ENCODE measurements around the gene MAML1.
"Not testable (repeated sequence)": the region's sequence is repeated elsewhere in the genome, so short reads cannot be mapped to it uniquely, and the experiment has no call there.

The MAML1 gene

DNA sequence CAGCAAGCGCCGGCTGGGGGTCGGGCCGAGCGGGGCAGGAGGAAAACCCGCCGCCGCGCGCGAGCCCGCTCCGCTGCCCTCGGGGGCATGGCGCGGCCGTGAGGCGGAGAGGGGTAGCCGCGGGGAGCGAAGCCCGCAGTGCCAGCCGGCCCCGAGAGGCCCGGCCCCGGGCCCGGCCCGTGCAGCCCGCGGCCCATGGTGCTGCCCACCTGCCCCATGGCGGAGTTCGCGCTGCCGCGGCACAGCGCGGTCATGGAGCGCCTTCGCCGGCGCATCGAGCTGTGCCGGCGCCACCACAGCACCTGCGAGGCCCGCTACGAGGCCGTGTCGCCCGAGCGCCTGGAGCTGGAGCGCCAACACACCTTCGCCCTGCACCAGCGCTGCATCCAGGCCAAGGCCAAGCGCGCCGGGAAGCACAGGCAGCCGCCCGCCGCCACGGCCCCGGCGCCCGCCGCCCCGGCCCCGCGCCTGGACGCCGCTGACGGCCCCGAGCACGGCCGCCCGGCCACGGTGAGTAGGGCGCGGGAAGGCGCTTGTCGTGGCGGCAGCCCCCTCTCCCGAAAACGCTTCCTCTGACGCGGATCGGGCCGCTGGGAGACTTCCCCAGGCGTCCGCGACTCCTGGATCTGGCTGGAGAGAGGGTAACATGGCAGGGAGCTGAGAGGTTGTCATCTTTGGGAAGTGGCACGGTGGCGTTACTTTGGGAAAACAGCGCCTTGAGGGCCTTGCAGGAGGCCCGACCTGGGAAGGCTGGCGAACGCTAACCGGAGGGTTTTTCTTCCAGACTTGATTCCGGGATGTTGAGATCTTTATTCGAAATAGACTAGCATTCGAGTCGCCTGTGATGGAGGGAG is 523 bp downstream of the MAML1 start:
- peak; percentile 17 for DNase-seq

DNA sequence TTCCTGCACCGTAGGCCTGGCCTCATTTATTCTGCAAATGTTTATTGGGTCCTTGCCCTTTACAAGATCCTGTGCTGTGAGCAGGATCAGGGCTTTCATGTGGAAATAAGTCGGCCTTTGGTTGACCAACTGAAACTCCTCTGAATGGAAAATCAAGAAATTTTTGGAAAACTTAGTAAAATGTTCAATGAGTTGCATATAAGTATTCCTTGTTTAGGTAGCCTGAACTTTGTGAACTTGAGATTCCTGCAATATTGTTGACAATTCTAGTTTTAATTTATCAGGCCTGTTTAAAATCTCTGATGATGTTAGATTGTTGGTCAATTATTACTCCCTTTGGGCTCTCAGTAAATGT is 1.1 kb downstream of the MAML1 start:
- no peak for DNase-seq

DNA sequence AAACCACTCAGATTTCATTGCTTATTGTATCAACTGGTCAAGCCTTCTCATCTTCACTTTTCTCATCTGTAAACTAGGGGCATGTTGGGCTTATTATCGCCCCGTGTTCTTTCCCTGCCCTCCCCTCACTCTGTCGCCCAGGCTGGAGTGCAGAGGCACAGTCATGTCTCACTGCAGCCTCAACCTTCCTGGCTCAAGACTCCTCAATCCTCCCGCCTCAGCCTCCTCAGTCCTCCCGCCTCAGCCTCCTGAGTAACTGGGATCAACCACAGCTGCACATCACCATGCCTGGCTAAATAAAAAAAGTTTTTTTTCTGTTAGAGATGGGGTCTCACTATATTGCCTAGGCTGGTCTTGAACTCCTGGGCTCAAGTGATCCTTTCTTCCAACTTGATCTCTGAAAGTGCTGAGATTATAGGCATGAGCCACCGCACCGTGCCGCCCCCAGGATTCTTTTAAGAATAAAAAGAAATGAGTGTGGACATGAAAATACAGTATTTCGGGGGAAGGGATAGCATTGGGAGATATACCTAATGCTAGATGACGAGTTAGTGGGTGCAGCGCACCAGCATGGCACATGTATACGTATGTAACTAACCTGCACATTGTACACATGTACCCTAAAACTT is 2.0 kb downstream of the MAML1 start:
- no peak for DNase-seq

DNA sequence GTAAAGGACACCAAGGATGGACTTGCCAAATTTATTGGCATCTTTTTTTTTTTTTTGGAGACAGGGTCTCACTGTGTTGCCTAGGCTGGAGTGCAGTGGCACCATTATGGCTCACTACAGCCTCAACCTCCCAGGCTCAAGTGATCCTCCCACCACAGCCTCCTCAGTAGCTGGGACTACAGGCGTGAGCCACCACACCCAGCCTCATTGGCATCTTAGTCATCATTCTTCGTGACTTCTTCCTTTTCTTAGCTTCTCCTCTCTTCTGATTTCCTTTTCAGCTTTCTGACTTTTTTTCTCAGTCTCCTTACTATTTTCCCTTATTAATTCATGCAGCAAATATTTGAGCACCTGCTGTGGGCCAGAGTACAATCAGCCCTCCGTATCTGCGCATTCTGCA is 6.1 kb downstream of the MAML1 start:
- DNase-seq: no peak

DNA sequence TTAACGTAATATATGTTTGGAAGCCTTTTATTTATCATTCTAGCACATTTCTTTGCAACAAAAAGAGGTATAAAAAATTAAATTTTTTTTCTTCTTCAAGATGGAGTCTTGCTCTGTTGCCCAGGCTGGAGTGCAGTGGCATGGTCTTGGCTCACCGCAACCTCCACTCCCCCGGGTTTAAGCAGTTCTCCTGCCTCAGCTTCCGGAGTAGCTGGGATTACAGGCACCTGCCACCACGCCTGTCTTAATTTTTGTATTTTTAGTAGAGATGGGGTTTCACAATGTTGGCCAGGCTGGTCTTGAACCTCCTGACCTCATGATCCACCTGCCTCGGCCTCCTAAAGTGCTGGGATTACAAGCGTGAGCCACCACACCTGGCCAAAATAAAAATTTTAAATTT is 11.5 kb downstream of the MAML1 start:
- DNase-seq: not testable (repeated sequence)

DNA sequence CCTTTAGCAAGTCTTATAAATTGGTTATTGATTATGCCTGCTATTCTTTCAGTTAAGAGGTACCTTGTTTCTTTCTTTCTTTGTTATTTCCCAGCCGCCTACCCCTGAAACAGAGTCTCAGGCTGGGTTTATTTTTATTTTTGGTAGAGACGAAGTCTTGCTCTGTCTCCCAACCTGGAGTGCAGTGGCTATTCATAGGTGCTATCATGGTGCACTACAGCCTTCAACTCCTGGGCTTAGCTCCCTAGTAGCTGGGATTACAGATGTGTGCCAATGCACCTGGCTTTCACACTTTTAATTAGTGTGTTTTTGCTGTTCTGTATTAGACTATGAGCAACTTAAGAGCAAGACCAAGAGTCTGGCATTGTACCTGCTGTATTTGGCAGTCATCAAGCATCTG is 14.2 kb downstream of the MAML1 start:
- no peak for DNase-seq

DNA sequence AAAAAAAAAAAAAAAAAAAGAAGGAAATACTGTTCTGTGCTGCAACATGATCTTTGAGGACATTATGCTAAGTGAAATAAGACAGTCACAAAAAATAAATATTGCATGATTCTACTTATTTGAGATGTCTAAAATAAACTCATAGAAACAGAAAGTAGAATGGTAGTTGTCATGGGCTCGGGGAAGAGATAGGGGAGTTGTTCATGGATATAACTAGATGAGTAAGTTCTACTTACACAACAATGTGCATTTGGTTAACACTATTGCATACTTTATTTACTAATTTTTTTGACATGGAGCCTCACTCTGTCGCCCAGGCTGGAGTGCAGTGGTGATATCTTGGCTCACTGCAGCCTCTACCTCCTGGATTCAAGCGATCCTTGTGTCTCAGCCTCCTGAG is 15.2 kb downstream of the MAML1 start:
- DNase-seq: no peak

DNA sequence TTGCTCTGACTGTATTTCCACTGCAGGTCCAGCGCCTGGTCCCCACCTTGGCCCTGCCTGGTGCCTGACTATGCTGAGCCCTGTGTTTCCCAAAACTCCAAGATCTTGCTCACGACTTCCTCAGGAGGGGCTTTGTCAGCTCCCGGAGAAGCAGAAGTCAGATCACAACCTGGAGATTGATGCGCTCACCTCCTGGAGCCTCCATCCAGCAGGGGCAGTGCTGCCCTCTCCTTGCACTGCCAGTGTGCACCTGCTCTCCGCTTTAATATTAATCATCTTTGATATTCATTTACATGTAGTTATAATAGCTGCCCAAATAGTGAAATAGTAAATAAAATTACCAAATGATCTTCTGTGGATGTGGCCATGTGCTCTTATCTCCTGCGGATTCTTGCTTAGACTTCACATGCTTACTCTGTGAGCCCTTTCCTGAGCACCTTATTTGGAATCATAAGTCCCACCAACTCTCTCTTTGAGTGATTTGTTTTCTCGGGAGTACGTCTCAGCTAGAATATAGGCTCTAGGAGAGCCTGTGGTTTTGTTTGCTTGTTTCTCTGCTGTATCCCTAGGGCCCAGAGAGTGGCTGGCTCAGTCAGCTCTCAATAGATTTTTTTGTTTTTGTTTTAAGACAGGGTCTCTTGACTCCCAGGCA is 17.4 kb downstream of the MAML1 start:
- no peak for DNase-seq

DNA sequence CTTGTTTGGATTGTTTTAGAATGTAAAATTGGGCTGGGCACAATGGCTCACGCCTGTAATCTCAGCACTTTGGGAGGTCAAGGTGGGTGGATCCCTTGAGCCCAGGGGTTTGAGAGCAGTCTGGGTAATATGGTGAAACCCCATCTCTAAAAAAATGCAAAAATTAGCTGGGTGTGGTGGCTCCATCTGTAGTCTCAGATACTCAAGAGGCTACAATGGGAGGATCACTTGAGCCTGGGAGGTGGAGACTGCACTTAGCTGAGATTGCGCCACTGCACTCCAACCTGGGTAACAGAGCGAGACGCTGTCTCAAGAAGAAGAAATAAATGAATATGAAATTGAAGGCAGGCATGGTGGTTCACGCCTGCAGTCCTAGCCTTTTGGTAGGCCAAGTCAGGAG is 21.3 kb downstream of the MAML1 start:
- no peak for DNase-seq

DNA sequence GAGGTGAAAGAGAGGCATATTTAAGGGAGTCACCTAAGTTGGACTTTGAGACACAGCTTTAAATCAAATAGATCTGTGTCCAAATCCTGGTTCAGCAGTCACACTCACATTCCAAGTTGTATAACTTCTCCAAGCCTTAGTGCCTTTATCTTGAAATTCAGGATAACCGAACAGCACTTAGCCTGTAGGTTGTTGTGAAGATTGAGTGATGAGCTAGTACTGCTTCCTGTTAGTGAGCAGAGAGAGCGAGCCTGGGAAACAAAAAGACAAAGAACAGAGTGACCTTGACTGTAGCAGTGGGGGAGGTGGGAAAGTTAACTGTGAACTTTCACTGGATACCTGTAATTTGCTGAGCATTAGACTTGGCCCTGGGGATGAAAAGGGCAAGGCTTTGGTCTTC is 22.4 kb downstream of the MAML1 start:
- DNase-seq: no peak

DNA sequence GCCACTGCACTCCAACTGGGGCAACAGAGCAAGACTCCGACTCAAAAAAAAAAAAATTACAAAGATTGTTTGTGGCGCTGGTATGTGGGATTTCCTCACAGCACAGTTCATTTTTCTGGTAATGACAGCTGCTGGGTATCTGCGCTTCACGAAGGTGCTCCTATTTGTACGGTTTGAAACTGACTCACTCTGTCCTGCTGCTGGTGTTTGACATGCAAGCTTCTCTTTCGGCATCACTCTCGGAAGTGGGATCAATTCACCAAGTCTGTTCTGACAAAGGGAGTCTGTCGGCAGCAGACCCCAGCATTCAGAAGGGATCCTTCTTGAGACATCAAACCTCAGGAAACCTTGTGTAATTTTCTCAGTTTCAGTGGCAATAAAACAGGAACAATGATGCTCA is 26.3 kb downstream of the MAML1 start:
- no peak for DNase-seq

DNA sequence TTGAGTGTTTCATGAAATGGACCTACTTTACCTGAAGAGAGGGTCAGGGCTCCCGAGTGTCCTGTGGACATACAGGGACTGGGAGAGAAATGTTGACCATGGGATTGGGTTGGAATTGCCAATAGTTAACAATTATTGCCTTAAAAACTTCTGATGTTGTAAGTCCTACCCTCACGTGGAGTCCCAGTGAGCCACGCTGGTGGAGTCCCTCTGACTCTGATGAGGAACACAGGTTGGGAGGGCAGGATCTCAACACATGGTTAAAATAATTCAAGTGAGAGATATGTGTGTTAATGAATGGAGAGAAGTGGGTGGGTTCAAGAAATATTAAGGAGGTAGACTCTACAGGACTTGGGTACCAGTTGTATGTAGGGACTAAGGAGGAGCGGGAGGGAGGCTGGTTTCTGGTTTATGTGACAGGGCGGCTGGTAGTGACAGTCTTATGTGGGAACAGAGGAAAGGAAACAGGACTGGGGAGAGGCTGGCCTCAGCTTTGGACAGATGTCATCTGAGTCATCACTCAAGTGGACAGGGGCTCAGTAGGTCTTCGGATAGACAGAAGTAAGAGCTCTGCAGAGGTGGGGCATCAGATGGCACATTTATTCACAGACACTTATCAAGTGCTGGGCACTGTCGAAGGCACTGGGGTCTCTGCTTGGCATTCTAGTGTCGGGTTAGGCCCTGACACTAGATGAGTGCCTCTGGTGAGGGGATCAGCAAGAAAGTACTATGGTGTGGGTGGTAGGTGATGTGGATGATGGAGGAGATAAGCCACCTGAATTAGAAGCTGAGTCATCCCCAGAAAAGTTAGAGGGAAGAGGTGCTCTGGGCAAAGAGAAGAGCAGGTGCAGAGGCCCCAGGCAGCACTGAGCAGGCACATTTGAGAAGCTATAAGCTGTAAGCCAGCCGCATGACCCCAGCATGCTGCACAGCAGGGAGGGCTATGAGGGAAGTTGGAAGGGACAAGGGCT is 27.2 kb downstream of the MAML1 start:
- DNase-seq: no peak

DNA sequence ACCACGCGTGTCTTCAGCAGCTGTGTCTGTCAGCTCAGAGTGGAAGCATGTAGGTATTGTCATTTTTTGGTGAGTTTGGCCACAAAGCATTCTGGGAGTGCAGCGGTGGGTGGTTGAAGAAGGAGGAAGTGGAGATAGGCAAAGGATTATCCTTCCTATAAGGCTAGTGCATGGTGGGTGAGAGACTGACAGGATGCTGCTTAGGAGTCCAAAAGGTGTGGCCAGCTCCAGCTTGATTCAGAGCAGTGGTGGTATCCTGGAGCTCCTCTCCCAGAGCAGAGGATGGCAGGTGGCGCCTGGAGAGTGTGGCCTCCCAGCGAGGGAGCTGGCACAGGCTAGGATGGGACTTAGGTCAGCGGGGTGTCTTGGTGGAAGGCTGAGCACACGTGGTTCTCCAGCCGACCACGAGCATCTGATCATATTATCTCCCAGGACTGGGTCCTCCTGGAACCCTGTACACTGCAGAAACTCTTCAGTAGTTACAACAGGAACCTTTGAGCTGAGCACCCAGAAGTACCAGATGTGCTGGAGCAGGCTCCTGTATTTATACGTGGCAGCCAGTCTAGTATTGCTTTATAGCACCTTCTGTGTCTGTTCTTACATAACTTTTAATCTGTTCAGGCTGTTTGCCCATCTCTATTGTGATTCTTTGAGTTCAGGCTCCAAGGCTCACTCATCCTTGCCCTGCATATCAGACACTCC is 29.6 kb downstream of the MAML1 start:
- peak; percentile 60 for DNase-seq

DNA sequence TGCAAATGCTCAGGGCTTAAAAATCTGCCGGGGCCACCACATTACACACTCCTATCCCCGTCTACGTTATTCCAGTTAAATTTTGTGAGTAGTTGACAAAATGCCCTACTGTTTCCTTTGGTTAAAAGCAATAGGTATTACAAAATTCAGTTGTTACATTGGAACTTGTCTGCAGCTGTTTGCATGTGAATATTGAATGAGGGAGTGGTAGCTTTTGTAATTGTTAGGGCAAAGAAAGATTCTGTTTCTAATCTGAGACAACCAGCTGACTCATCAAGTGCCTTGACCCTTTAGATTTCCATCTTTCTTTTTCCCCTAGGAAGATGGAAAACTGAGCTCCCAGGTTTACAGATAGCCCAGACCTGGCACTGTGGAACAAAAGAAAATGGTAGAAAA is 30.2 kb downstream of the MAML1 start:
- DNase-seq: peak; percentile 47

DNA sequence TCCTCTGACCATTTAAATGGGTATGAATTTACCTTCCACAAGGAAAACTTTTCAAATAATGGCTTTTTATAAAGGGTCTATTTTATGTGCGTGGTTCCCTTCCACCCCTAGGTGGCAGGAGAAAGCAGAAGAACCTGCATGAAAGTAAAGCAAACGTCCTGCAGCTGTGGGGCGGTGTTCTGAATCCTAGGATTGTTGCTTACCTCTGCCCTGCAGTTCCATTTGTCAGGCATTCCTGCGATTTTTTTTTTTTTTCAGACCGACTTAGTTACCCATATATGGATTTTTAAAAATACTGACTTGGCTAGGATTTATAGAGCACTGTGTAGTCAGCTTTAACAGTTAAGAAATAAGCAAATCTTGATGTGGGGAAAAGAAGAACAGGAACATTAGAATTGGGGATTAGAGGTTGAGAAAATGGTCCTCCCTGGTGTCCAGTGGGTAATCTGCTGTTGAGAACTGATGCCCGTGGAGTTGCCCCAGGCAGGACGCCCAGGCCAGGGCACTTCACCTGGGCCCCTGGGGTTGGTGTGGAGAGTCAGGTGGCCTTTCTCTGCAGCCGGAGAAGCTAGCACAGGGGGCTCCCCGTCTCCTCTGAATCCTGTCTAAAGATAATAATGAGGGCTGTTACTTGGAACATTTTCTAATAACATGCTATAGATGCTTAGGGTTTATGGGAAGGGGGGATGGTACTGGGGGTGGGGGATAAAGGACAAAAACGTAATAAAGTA is 30.8 kb downstream of the MAML1 start:
- peak; percentile 86 for DNase-seq

DNA sequence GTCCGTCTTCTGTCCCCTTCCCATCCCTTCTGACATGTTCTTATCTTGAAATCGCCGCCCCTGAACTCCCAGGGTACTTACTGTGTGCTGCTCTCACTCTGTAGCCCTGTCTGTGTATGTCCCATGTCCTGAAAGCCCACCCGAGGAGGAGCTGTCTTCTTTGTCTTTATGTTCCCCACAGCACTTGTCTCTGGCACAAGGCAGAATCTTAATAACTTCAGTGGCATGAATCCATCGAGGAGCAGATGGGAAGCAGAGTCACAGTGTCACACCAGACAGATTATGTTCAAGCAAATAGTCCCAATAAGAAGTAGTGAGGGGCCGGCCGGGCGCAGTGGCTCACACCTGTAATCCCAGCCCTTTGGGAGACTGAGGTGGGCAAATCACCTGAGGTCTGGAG is 31.4 kb downstream of the MAML1 start:
- no peak for DNase-seq

DNA sequence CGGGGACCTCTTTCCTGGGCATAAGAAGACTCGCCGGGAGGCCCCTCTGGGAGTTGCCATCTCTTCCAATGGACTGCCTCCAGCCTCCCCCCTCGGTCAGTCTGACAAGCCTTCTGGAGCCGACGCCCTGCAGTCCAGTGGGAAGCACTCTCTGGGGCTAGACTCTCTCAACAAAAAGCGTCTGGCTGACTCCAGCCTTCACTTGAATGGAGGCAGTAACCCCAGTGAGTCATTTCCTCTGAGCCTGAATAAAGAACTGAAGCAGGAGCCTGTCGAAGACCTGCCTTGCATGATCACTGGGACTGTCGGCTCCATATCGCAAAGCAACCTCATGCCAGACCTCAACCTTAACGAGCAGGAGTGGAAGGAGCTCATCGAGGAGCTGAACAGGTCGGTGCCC is 32.8 kb downstream of the MAML1 start:
- DNase-seq: peak; percentile 82

DNA sequence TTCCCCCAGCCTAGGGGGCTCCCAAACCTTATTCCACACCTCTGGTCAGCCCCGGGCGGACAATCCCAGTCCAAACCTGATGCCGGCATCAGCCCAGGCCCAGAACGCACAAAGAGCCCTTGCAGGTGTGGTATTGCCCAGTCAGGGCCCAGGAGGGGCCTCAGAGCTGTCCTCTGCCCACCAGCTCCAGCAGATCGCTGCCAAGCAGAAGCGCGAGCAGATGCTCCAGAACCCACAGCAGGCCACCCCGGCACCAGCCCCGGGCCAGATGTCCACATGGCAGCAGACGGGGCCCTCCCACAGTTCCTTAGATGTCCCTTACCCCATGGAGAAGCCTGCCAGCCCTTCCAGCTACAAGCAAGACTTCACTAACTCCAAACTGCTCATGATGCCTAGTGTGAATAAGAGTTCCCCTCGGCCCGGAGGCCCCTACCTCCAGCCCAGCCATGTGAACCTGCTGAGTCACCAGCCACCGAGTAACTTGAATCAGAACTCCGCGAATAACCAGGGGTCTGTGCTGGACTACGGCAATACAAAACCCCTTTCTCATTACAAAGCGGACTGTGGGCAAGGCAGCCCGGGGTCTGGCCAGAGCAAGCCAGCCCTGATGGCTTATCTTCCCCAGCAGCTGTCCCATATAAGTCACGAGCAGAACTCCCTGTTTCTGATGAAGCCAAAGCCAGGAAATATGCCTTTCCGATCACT is 33.6 kb downstream of the MAML1 start:
- DNase-seq: peak; percentile 36

DNA sequence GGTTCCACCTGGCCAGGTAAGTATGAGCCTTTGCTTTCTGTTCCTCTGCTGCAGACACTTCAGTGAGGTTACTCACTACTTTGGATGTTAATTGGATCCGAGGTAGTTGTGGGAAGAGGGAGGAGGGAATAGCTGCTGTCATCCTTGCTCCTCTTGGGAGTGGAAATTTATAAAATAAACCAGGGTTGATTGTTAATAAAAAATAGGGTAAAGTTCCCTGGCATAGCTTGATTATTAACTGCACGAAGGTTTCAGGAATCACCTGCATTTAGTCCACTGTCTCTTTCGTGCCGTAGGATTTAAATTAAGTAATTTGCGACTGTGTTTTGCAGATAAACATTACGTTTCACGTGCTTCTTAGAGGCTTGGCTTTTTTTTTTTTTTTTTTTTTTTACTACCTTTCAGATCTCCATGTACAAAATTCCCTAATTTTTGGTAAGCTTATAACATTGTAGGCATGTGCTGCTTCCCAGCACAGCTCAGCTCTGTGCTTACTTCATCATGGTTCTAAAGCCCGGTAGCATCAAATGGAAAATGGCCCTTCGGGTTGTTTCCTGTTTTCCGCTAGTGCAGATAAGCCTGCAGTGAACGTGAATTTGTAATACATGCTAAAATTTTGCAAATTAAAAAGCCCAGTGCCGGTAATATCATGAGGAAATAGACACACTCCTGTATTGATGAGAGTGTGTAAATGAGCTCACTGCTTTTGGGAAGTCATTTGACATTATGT is 34.3 kb downstream of the MAML1 start:
- DNase-seq: no peak

DNA sequence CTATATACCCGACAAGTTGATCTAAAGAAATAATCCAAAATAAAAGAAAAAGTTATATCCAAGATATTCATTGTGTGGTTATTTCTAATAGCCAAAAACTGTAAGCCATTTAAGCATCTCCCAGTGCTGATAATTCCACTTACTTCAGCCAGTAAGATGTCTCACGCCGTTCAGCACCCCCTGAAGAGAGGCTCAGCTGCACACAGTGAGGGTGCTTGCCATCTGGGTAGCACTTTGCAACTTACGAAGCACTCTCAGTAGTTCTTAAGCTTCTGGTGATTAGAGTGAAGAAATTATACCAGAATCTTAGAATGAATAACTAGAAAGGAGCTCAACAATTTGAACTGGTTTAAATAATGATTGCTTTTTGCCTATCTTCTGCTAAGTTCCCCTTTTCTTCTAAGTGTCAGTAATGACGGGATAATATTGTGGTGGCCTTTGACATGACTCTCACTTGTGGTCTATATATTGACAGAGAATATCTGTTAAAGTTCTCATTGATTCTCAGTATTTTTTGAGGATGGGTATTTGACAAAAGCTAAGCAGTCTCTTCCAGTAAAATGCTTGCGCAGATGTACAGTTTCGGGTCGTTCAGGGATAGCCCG is 35.0 kb downstream of the MAML1 start:
- no peak for DNase-seq

All from fibroblast of skin of abdomen (primary cell).